Fibroblast of skin of right biceps (primary cell): ENCODE measurements around the gene NMNAT3.

Experiments
- DNase-seq: peaks from one replicate; pipeline ENCODE4 v3.0.0-alpha.2; 2013

The NMNAT3 gene

DNA sequence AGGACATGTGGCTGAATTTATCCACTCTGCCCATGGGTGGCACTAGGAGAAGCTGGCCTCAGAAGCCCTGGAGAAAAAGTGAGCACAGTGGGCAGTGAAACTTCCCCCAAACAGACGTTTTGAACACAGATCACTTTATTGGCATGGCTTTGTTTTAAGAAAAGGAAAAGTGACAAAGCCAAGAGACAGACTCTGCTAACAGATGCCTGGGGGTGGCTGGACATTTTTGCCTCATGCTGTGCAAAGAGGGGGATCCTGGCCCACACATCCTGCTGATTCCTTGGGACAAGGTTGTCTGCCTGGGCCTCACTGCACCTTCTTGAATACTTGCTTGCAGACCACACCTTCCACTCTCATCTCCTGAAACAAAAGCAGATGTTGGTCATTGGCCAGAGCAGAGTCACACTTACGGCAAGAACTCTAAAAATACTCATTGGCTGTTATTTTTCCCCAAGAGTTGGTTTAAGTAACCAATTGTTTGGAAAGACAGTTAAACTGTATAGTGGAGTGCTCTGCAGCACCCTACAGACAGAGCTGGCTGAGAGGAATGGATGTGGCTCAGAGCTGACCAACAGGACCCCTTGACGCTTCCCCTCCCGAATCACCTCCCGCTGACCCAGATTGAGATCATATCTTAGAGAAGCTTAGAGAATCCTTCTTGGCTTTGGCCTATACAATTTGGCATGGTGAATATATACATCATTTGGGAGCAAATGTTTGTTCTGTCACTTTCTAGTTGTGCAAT is 160.3 kb downstream of the NMNAT3 start:
- DNase-seq, result no peak

DNA sequence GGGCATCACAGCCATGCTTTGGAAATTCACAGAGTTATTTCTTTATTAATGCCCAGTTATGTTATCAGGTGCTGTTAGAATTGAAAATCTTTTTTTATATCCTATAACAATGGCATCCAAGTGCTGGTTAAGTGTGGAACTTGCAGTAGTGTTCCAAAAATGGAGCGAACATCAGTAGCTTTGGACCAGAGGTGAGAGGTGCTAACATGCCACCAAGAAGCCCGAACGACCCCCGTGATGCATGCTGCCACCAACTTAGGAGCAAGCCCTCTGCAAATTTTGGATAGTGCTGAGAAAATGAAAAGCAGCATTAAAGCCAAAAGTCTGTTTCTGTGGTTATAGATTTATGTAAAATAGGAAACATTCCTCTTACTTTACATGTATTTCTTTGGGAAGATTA is 163.0 kb downstream of the NMNAT3 start:
- DNase-seq, result no peak
